Stomach (tissue), 4 donors: ENCODE results near the gene EDEM3.

Experiments used
- CTCF ChIP-seq, 7 experiments: fragments of 450-650 bp in 4 of 7; fragments of 200-600 bp in 3 of 7; sonication (generic) in 3 of 7; IDR thresholded peaks; one replicate each; pipeline ENCODE4 v1.5.1; 2016 to 2019; ENCODE audit warnings: antibody characterized with exemption in 7 of 7, control low read depth in 2 of 7, mild to moderate bottlenecking in 1 of 7
- EP300 ChIP-seq: sonication (generic); formaldehyde crosslinking; IDR thresholded peaks from one replicate; pipeline ENCODE4 v1.6.1; 2017; ENCODE audit warnings: antibody characterized with exemption
- POLR2AphosphoS5 ChIP-seq, 3 donors: sonication (generic); formaldehyde crosslinking; IDR thresholded peaks; one replicate each; pipeline ENCODE4 v1.6.1; 2016; ENCODE audit warnings: antibody characterized with exemption in 3 of 3

GRCh38 chr1:184698969-184699368 lies 55.7 kb downstream of the EDEM3 start:
- TF ChIP-seq EP300: no peak
- TF ChIP-seq CTCF (IDR thresholded peaks at IDR 0.05): no peak
- no peak for TF ChIP-seq POLR2AphosphoS5 (IDR thresholded peaks at IDR 0.05)
